Esophagus (tissue), 2 donors: Measurements from ENCODE around the gene MFRP. TPM values are rescaled to one million over a fixed set of nuclear protein-coding genes. Genes with fewer than 3 reads are reported as not detected.
A peak's percentile ranks its signal among the peaks of the same experiment; 100 is the strongest.

ENCODE experiments used
- H3K27ac ChIP-seq, 2 donors: one replicate each; pipeline ENCODE4 v1.5.1; 2013; ENCODE audit warnings: low read depth in 2 of 2, mild to moderate bottlenecking in 2 of 2, inconsistent platforms in 1 of 2, low read length in 1 of 2, moderate library complexity in 1 of 2
- H3K27me3 ChIP-seq, 2 donors: one replicate each; pipeline ENCODE4 v1.6.1; 2013; ENCODE audit warnings: low read length in 2 of 2, control low read depth in 1 of 2, mild to moderate bottlenecking in 1 of 2; ENCODE audit not compliant: insufficient read depth in 2 of 2, control insufficient read depth in 1 of 2
- H3K36me3 ChIP-seq, 2 donors: one replicate each; pipeline ENCODE4 v1.6.1; 2013; ENCODE audit warnings: low read length in 1 of 2; ENCODE audit not compliant: control insufficient read depth in 2 of 2, insufficient read depth in 2 of 2
- H3K4me1 ChIP-seq, 2 donors: one replicate each; pipeline ENCODE4 v1.6.1; 2013; ENCODE audit warnings: low read length in 1 of 2; ENCODE audit not compliant: control insufficient read depth in 2 of 2, insufficient read depth in 2 of 2
- H3K4me3 ChIP-seq, 2 donors: one replicate each; pipeline ENCODE4 v1.5.1; 2013; ENCODE audit warnings: low read length in 2 of 2, mild to moderate bottlenecking in 2 of 2, low read depth in 1 of 2, moderate library complexity in 1 of 2
- H3K9me3 ChIP-seq, 2 donors: one replicate each; pipeline ENCODE4 v1.6.1; 2013; ENCODE audit warnings: mild to moderate bottlenecking in 2 of 2, low read depth in 1 of 2, low read length in 1 of 2, moderate library complexity in 1 of 2; ENCODE audit not compliant: control insufficient read depth in 2 of 2, insufficient read depth in 1 of 2
- WGBS, 2 donors: extraction: QIAGEN DNeasy Blood & Tissue Kit; methylation state at CpG; one replicate each; pipeline ENCODE4 v1.1.7; 2013; 5-methylcytosine and 5-hydroxymethylcytosine counted together
- polyA plus RNA-seq, 2 donors: library from polyadenylated mRNA; stranded (reverse); fragments of 200-250 nt; gene quantifications; one replicate each; pipeline ENCODE4 v1.2.3, GENCODE V29; 2013
- donor health status: healthy with polysubstance abuse.
- donor health status: Bipolar disorder and iron deficiency.

Gene MFRP
- polyA plus RNA-seq, 2 donors: not detected

DNA sequence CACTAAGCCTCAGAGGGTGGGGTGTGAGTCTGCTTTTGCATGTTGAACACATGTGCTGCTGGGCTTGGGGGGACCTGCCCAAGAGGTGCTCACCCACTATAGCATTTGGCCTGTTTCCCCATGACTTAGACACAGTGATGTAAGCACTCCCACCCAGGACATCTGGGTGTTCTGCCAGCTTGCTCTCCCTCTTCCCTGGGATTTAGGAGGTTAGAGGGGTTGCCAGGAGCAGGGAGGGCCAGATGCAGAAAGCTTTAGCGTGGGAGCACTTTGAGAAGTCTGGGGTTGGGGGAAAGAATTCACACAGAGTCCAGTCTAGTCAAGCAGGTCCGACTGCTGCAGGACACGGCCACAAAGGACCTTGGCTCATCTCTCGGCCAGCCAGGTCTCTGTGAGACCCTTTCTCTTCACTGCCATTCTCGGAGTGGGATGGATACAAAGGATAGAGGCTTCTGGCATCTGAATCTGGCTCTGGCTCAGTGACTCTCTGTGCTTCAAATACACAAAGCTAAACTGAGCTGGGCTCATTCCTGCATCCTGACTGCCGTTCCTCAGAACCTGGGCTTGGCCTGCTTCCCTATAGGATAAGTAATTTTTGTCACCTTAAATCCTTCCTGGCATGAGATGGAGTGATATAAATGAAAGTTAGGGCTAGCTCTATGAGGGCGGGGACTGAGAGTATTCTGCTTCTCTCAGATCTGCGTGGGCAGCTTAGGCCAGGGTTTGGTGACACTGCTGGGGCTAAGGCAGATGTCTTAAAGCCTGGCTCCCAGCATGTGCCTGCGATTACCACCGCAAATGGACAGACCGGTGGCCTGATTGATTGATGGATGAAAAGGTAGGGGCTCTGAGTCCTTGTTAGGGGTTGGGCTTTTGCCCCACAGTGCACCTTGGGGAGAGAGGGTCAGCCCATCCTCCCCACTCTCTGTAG is 20.4 kb upstream of the MFRP start:
- no peak overlapping the region for H3K4me3 ChIP-seq
- no peaks in the 10 kb centered on the region for H3K9me3 ChIP-seq
- peak overlapping the region; percentile 92 to 96 for H3K27ac ChIP-seq
- no peaks in the 10 kb centered on the region for H3K36me3 ChIP-seq
- WGBS, 2 donors: 36 to 52% methylated on average over 11 of the region's 11 CpGs
- no peaks in the 10 kb centered on the region for H3K27me3 ChIP-seq
- H3K4me1 ChIP-seq: peaks cover 14 to 33% of the 10 kb centered on the region in 2 donors

DNA sequence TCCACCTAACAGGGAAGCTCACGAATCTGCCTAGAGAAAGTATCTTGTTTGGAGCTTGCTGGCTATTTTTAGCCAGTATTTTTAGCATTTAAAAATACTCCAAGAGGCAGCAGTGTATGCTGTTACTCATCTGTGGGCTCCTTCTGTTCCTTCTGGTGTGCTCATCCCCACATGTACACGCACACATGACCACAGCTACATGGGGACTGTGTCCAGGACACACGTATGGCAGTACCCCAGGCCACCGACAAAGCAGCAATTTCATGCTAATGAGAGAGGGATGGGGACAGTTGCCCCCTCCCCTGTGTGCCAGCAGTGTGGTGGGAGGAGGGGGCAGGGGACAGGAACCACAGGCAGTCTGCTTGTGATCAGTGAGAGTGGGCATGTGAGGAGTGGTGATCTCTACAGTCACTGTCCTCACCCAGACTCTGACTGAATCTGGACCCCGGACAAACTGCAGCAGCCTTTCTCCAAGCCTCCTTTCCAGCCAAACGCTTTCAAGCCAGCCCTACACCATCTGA is 18.6 kb upstream of the MFRP start:
- Histone ChIP-seq H3K27me3 (no peaks in the 10 kb centered on the region), H3K27ac (peak overlapping the region; percentile 62 to 77), H3K36me3 (no peaks in the 10 kb centered on the region), H3K4me1 (peaks cover 11 to 29% of the 10 kb centered on the region in 2 donors), H3K9me3 (no peaks in the 10 kb centered on the region), H3K4me3 (no peak overlapping the region)
- WGBS, 2 donors: 63 to 64% methylated on average over 6 of the region's 6 CpGs

DNA sequence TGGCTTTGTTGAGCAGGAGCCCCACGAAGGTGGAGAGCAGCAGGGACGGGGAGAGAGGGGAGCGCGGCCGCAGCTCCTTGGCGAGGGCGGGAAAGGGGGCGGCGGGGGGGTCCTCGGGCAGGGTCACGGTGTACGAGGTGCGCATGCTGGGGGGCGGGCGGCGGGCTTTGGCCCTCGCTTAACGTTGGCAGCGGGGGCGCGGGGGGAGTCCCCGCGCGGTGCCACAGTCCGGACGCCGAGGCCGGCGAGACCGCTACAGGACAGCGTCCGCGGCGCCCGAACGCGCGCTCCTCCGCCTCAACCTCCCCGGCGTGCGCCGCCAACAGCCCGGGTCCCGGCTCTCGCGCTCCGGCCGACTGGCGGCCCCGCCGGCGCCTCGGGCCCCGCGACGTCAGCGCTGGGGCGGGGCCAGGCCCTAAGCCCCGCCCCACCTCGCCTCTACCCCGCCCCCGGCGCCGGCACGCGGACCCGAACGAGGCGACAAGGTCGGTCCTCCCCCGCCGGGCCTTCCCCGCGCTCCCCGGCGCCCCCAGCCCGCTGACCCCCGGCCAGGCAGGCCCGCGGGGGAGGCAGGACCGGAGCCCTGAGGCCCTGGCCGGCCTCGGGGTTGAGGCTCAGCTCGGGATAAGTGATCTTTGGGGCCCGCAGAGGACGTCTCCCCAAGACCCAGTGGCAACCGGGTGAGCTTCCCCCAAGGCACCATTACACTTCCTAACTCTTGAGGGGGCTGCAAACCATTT is 17.5 kb upstream of the MFRP start:
- Histone ChIP-seq H3K36me3 (peaks cover 0 to 3% of the 10 kb centered on the region in 2 donors), H3K4me3 (peak overlapping the region; percentile 45 to 47), H3K4me1 (peaks cover 5 to 29% of the 10 kb centered on the region in 2 donors), H3K27me3 (no peaks in the 10 kb centered on the region), H3K9me3 (no peaks in the 10 kb centered on the region), H3K27ac (peak overlapping the region; percentile 77 to 82)
- WGBS, 2 donors: 4 to 6% methylated on average over 40 to 88 of the region's 88 CpGs

DNA sequence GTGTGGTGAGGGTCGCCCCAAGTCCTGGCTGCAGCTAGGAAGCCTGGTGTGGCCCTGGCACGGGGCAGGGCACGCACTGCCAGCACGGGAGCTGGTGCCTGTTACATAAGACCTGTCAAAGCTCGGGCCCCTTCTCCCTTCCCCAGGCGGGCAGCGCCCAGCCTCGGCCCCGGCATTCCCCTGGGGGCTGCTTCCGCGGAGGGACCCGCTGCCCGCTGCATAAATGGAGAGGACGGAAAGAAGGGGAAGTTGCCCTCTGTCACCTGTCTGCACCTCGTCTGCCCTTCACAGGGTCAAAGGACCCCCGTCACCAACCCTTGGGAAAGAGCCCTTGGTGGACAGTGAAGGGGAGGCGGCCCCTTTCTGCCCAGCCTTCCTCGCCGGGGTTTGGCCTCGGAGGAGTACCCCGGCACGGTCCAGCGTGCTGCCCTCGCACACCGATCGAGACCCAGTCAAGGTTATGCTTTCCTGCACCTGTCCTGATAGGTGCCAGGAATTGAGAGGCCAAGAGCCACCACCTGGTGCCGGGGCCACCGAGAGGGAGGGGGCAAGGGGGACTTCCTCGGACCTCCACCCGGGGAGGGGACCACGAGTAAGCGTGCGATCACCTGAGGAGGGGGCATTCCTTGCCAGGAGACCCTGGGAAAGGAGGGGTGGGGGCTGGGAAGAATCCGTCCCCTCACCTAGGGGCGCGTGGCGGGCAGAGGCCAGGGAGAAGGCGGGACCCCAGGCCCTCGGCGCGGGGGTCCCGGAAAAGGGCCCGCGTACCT is 16.8 kb upstream of the MFRP start:
- H3K27me3 ChIP-seq: no peaks in the 10 kb centered on the region
- peak overlapping the region; percentile 45 to 47 for H3K4me3 ChIP-seq
- peaks cover 0 to 5% of the 10 kb centered on the region in 2 donors for H3K36me3 ChIP-seq
- H3K27ac ChIP-seq: peak overlapping the region; percentile 77 to 82
- peaks cover 5 to 29% of the 10 kb centered on the region in 2 donors for H3K4me1 ChIP-seq
- H3K9me3 ChIP-seq: no peaks in the 10 kb centered on the region
- 36 to 51% methylated on average over 37 to 44 of the region's 44 CpGs for WGBS, 2 donors

DNA sequence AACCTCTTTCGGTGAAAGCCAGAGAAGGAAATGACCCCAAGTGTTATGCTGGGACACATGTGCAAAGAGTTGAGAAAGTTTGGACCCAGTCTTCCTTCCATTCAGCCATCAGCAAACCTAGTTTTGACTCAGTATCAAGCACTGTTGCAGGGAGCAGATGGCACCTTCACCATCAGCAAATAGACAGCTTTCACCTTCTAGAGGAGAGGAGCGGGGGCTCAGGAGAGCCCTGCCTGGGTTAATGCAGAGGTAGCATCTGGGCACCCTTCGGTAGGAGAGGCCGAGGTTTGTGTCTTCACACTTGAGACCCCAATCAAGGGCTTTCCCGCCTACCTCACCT is 16.2 kb upstream of the MFRP start:
- H3K9me3 ChIP-seq: no peaks in the 10 kb centered on the region
- peaks cover 0 to 5% of the 10 kb centered on the region in 2 donors for H3K36me3 ChIP-seq
- 71 to 92% methylated on average over 5 of the region's 5 CpGs for WGBS, 2 donors
- peaks cover 5 to 24% of the 10 kb centered on the region in 2 donors for H3K4me1 ChIP-seq
- peak overlapping the region in 1 of 2 donors; percentile 45 for H3K4me3 ChIP-seq
- no peaks in the 10 kb centered on the region for H3K27me3 ChIP-seq
- H3K27ac ChIP-seq: peak overlapping the region; percentile 77 to 82

DNA sequence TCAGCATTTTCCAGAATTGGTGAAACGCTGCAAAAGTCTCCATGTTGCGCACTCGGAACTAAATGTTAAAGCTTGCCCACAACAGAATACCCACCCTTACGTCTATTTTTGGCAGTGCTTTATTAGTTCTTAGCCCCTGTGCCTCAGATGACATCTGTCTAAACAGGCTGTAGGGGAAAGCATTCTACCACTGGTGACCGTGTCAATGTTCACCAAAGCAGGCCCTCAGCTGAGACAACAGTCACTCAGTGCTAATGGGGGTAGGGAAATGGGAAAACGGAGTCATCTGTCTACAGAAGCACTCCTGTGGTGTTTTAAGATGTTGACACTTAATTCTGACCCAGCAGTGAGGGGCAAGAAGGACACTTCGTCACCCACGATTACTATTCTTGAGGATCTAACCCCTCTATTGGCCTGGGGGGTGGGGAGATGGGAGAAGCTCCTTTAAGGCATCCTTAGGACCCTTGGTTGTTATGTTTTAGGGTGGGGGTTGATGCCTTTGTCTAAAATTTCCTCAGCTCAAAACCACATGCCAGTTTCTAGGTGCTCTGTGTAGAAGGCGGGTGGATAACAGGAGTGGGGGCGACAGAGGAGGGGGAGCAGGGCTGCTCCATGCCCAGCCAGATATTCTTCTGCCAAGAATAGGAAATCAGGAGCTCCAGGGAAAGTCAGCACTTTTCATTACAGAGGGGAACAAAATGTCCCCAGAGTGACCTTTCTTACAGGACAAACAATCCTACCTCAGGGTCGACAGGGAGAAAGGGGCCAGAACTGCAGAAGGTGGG is 15.6 kb upstream of the MFRP start:
- 71 to 73% methylated on average over 11 of the region's 11 CpGs for WGBS, 2 donors
- no peak overlapping the region for H3K4me3 ChIP-seq
- peaks cover 3 to 21% of the 10 kb centered on the region in 2 donors for H3K4me1 ChIP-seq

DNA sequence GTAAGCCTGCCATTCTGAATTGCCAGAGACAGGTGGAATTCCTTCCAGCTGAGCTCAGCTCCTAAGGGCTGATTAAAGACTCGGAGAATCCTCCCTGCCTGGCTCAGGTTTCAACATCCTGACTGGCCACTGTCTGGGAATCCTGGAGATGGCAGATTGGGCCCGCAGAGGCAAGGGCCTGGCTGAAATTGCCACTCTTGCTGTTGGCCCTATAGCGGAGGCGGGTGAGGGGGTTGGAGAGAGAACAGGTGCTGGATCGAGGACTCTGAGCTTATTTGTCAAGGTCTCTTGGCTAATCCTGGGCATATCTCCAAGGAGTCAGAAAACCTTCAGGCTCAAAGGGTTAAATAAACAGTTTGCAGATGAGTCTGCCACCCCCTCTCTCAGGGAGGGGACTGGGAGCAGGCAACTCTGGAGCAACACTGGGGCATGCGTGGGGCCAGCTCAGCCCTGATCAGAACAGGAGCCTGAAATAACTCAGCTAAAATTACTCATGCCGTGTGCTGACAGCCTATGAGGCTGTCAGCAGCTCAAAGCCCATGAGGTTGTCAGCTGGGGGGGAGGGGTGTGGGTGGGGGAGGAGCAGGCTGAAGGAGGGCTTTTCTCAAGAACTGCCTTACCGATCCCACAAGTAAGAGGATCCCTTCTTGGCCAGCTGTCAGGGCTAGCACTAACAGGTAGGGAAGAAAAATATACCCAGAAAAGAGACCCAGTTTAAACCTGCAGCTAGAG is 14.7 kb upstream of the MFRP start:
- peak overlapping the region; percentile 82 to 92 for H3K27ac ChIP-seq
- no peaks in the 10 kb centered on the region for H3K9me3 ChIP-seq
- no peak overlapping the region for H3K4me3 ChIP-seq

More for the DNA sequence above, 15.6 kb upstream of the MFRP start:
- Histone ChIP-seq H3K9me3 (no peaks in the 10 kb centered on the region), H3K36me3 (peaks cover 0 to 5% of the 10 kb centered on the region in 2 donors), H3K27me3 (no peaks in the 10 kb centered on the region), H3K27ac (peak overlapping the region; percentile 82 to 92)

More for the DNA sequence above, 14.7 kb upstream of the MFRP start:
- no peaks in the 10 kb centered on the region for H3K27me3 ChIP-seq
- peaks cover 0 to 5% of the 10 kb centered on the region in 2 donors for H3K36me3 ChIP-seq
- 23 to 24% methylated on average over 8 of the region's 8 CpGs for WGBS, 2 donors
- H3K4me1 ChIP-seq: peaks cover 5 to 15% of the 10 kb centered on the region in 2 donors
